PC-3 (cell line): ENCODE measurements around the gene OR51E1. TPM values are rescaled to one million over a fixed set of nuclear protein-coding genes. Genes with fewer than 3 reads are reported as not detected.

Source experiments
- ATAC-seq: fragments of 200-7000 bp; cut with Tn5 transposase; 2 replicates; pipeline ENCODE4 v1.9.1; 2020; ENCODE audit warnings: mild to moderate bottlenecking, moderate library complexity
- Bru-seq: library from RNA; stranded (reverse); fragments of 400-500 nt; gene quantifications from one replicate; lab custom pipeline; 2021; lab: Mats Ljungman, UMichigan
- BruChase-seq, 2 experiments: library from RNA; stranded (reverse); fragments of 400-500 nt; gene quantifications; one replicate each; lab custom pipeline; 2021; lab: Mats Ljungman, UMichigan
- BruUV-seq: library from RNA; stranded (reverse); fragments of 400-500 nt; replicated peaks from 2 replicates; lab custom pipeline; 2021; lab: Mats Ljungman, UMichigan
- CTCF ChIA-PET: fragments of 300-600 bp; sonication (Branson Sonifier 250); formaldehyde crosslinking; loops from one replicate; lab custom pipeline; 2022; ENCODE audit warnings: antibody characterized with exemption; lab: Charles Lee
- POLR2A ChIA-PET: fragments of 300-600 bp; sonication (Branson Sonifier 250); formaldehyde crosslinking; loops from one replicate; lab custom pipeline; 2022; ENCODE audit warnings: antibody characterized with exemption; ENCODE audit not compliant: unreplicated experiment; lab: Charles Lee
- DNase-seq: peaks from one replicate; pipeline ENCODE4 v3.0.0-alpha.2; 2015
- H2AFZ ChIP-seq: fragments of 300-600 bp; sonication (generic); 2 replicates; pipeline ENCODE4 v1.6.0; 2016; ENCODE audit warnings: antibody characterized with exemption, low read length
- H3F3A ChIP-seq: fragments of 300-600 bp; sonication (generic); one replicate; pipeline ENCODE4 v1.6.0; 2017; ENCODE audit warnings: antibody characterized with exemption, low read length, control low read depth, mild to moderate bottlenecking; ENCODE audit not compliant: unreplicated experiment
- H3K27ac ChIP-seq: fragments of 300-600 bp; sonication (generic); 2 replicates; pipeline ENCODE4 v1.5.1; 2016; ENCODE audit warnings: mild to moderate bottlenecking, low read length
- H3K27me3 ChIP-seq: fragments of 300-600 bp; sonication (generic); 2 replicates; pipeline ENCODE4 v1.6.1; 2016; ENCODE audit warnings: low read length, mixed read lengths
- H3K36me3 ChIP-seq: fragments of 300-600 bp; sonication (generic); 2 replicates; pipeline ENCODE4 v1.6.1; 2016; ENCODE audit warnings: low read depth, mixed run types, low read length, mixed read lengths
- H3K4me1 ChIP-seq: fragments of 300-600 bp; sonication (generic); 2 replicates; pipeline ENCODE4 v1.5.1; 2016; ENCODE audit warnings: low read length; ENCODE audit not compliant: insufficient read depth
- H3K4me2 ChIP-seq: fragments of 300-600 bp; sonication (generic); 2 replicates; pipeline ENCODE4 v1.6.0; 2016; ENCODE audit warnings: low read length
- H3K4me3 ChIP-seq: fragments of 300-600 bp; sonication (generic); 2 replicates; pipeline ENCODE4 v1.5.1; 2016; ENCODE audit warnings: mild to moderate bottlenecking, low read length, mixed read lengths
- H3K79me2 ChIP-seq: fragments of 300-600 bp; sonication (generic); 2 replicates; pipeline ENCODE4 v1.6.1; 2017; ENCODE audit warnings: low read length, mixed read lengths
- H3K9ac ChIP-seq: fragments of 300-600 bp; sonication (generic); 2 replicates; pipeline ENCODE4 v1.6.0; 2016; ENCODE audit warnings: mild to moderate bottlenecking, low read length
- H3K9me2 ChIP-seq: fragments of 300-600 bp; sonication (generic); replicated peaks from 2 replicates; pipeline ENCODE4 v1.6.1; 2016; ENCODE audit warnings: mixed run types, low read length, mixed read lengths
- H3K9me3 ChIP-seq: fragments of 300-600 bp; sonication (generic); 2 replicates; pipeline ENCODE4 v1.6.1; 2016; ENCODE audit warnings: low read length, mixed read lengths
- H4K20me1 ChIP-seq: fragments of 300-600 bp; sonication (generic); 2 replicates; pipeline ENCODE4 v1.6.1; 2016; ENCODE audit warnings: low read length, mixed read lengths
- EZH2 ChIP-seq: fragments of 300-600 bp; sonication (generic); IDR thresholded peaks from one replicate; pipeline ENCODE4 v1.6.1; 2017; ENCODE audit warnings: antibody characterized with exemption, mild to moderate bottlenecking, low read length; ENCODE audit not compliant: unreplicated experiment
- EZH2phosphoT487 ChIP-seq: fragments of 300-600 bp; sonication (generic); IDR thresholded peaks from 2 replicates; pipeline ENCODE4 v1.6.1; 2018; ENCODE audit warnings: mild to moderate bottlenecking, antibody characterized with exemption, low read length, borderline replicate concordance
- intact Hi-C: fragments of 100-400 bp; cut with micrococcal nuclease; formaldehyde crosslinking; loops from 2 replicates; pipeline ENCODE4 v1.9.0; 2023
- long read RNA-seq: library from polyadenylated mRNA; unstranded; transcript quantifications from one replicate; pipeline ENCODE4 v2.0.0, GENCODE V29; 2021; ENCODE audit not compliant: unreplicated experiment
- total RNA-seq: library from RNA; depleted of rRNA; stranded (reverse); fragments of >200 nt; gene quantifications from 2 replicates; pipeline ENCODE4 v1.2.3, GENCODE V29; 2014; rRNA removed
- TF ChIP-seq, protein P1 (sequence below): fragments of 300-600 bp; sonication (generic); conservative IDR thresholded peaks from 2 replicates; pipeline ENCODE4 v1.5.1; 2017; ENCODE audit warnings: antibody characterized with exemption, low read depth, mild to moderate bottlenecking, low read length

OR51E1 gene, protein sequence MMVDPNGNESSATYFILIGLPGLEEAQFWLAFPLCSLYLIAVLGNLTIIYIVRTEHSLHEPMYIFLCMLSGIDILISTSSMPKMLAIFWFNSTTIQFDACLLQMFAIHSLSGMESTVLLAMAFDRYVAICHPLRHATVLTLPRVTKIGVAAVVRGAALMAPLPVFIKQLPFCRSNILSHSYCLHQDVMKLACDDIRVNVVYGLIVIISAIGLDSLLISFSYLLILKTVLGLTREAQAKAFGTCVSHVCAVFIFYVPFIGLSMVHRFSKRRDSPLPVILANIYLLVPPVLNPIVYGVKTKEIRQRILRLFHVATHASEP
- total RNA-seq: not detected in 2 replicates
- Bru-seq, nascent RNA: percentile 6 among the genes with signal in this experiment
- BruChase-seq, experiment 1, labeled RNA remaining after a 6-hour chase: percentile 6 among the genes with signal in this experiment
- percentile 6 among the genes with signal in this experiment for BruChase-seq, experiment 2, labeled RNA remaining after a 2-hour chase
- long read RNA-seq: 0 reads

GRCh38 chr11:4643682-4644081, at the start of gene OR51E1:
TSS of gene OR51E1 (plus strand) at chr11:4643982. CDS start at chr11:4652527, 8,545 bp downstream.
- ChIA-PET CTCF (no interaction called here), POLR2A (no interaction called here)
- Histone ChIP-seq H3K27ac (no peak within 1 kb of the TSS), H3K9me2 (no peaks in the 10 kb centered on the region), H3K4me1 (no peaks in the 10 kb centered on the region), H3K4me2 (no peak within 1 kb of the TSS), H3K9ac (no peak within 1 kb of the TSS), H3K4me3 (no peak within 1 kb of the TSS), H2AFZ (no peak within 1 kb of the TSS), H3F3A (no peaks in the 10 kb centered on the region), H3K79me2 (no peaks in the 10 kb centered on the region), H3K9me3 (no peaks in the 10 kb centered on the region), H4K20me1 (no peaks in the 10 kb centered on the region), H3K36me3 (no peaks in the 10 kb centered on the region), H3K27me3 (peaks cover 4% of the 10 kb centered on the region; the same call in 1 of the 2 replicates)
- ATAC-seq: no peak
- TF ChIP-seq EZH2: no peak
- TF ChIP-seq EZH2phosphoT487: no peak
- TF ChIP-seq, protein P1, sequence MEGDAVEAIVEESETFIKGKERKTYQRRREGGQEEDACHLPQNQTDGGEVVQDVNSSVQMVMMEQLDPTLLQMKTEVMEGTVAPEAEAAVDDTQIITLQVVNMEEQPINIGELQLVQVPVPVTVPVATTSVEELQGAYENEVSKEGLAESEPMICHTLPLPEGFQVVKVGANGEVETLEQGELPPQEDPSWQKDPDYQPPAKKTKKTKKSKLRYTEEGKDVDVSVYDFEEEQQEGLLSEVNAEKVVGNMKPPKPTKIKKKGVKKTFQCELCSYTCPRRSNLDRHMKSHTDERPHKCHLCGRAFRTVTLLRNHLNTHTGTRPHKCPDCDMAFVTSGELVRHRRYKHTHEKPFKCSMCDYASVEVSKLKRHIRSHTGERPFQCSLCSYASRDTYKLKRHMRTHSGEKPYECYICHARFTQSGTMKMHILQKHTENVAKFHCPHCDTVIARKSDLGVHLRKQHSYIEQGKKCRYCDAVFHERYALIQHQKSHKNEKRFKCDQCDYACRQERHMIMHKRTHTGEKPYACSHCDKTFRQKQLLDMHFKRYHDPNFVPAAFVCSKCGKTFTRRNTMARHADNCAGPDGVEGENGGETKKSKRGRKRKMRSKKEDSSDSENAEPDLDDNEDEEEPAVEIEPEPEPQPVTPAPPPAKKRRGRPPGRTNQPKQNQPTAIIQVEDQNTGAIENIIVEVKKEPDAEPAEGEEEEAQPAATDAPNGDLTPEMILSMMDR: no peak
- DNase-seq: no peak
- intact Hi-C loops: no loop called here
- BruUV-seq: no TSS peak

- POLR2A ChIA-PET: no interaction called here
- no TSS peak for BruUV-seq
- Histone ChIP-seq H3K79me2 (no peaks in the 10 kb centered on the region), H4K20me1 (no peaks in the 10 kb centered on the region), H3F3A (no peaks in the 10 kb centered on the region), H3K27me3 (no peaks in the 10 kb centered on the region), H3K9ac (no peak overlapping the region), H3K4me1 (peaks cover 15% of the 10 kb centered on the region), H3K36me3 (no peaks in the 10 kb centered on the region), H3K9me3 (no peaks in the 10 kb centered on the region), H2AFZ (no peak overlapping the region), H3K4me3 (no peak overlapping the region), H3K4me2 (no peak overlapping the region), H3K9me2 (no peaks in the 10 kb centered on the region), H3K27ac (no peak overlapping the region)
- TF ChIP-seq EZH2: no peak
- ATAC-seq (no peak), DNase-seq (no peak)
- CTCF ChIA-PET: no interaction called here
- intact Hi-C loops: no loop called here
Measured at GRCh38 chr11:4605057-4605456, 38.7 kb upstream of the OR51E1 start.

DNA sequence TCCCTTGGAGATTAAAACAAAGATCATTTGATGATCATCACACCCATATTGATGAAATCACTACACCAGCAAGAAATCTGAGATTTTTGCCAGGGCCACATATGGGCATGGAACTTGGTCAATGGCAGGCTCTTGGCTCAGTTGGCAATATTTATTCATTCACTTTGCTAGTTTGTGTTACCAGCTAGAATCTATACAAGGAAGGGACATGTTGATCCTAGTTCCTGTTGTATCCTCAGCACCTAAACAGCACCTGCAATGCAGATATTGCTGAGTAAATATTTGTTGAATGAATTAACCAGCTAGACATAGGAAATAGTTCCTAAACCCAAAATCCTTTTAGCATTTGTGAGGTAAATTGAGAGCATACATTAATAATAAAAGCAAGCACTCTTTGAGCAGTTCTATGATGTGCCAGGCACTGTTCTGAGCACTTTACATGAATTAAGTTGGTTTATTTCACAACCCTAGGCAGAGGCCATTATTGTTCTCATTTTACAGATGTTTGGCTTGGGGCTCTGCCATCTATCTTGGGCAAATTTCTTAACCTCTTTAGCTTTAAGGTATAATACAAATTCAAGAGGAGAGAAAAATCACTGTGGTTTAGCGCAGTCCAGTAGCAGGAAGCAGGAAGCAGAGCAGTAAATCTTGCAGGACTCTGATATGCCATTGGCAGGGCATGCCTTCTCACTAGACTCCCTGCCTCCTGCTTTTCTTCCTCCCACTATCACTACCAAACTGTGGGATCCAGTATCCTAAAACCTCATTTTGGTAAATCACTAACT, 37.4 kb upstream of the OR51E1 start:
- Histone ChIP-seq H3K9ac (no peak overlapping the region), H3K27me3 (no peaks in the 10 kb centered on the region), H3K4me1 (peaks cover 15% of the 10 kb centered on the region), H3K9me2 (no peaks in the 10 kb centered on the region), H4K20me1 (no peaks in the 10 kb centered on the region), H3K4me3 (peak overlapping the region; percentile 75), H3K79me2 (no peaks in the 10 kb centered on the region), H3F3A (no peaks in the 10 kb centered on the region), H3K9me3 (no peaks in the 10 kb centered on the region), H3K27ac (no peak overlapping the region), H3K36me3 (no peaks in the 10 kb centered on the region), H3K4me2 (peak overlapping the region; percentile 81), H2AFZ (no peak overlapping the region)
- ATAC-seq: no peak
- TF ChIP-seq EZH2 (no peak), EZH2phosphoT487 (no peak)
- TF ChIP-seq, protein P1: no peak
- peak; percentile 9 for DNase-seq
- POLR2A ChIA-PET: no interaction called here
- no TSS peak for BruUV-seq
- CTCF ChIA-PET: no interaction called here
- intact Hi-C loops: no loop called here
